ENCODE data around the gene CNRIP1.

CNRIP1 gene

GRCh38 chr2:68292108-68292710, 27.5 kb downstream of the CNRIP1 start:
- no peak for DNase-seq (ENCODE audit: low spot score)

DNA sequence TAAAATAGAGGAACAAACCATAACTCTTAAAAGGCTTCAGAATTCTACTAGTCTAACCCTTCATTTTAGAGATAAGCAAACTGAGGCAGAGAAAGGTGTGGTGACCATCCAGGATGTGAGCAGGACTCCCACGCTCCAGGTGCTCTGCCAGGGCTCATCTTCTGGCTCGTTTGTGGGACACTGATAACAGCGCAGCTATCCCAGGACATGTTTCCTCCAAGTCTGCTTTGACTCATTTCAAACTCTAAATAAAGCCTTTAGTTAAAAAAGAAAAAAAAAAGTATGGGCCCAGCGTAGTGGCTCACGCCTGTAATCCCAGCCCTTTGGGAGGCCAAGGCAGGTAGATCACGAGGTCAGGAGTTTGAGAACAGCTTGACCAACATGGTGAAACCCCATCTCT, 28.4 kb downstream of the CNRIP1 start:
- no peak for DNase-seq (ENCODE audit: low spot score)

- no peak for DNase-seq (ENCODE audit: low spot score)
These were observed 28.8 kb downstream of the CNRIP1 start for GRCh38 chr2:68290901-68291300.

- peak; percentile 76 for DNase-seq (ENCODE audit: low spot score)
These were observed 31.9 kb downstream of the CNRIP1 start for GRCh38 chr2:68287580-68288441.

GRCh38 chr2:68284896-68285295, 34.9 kb downstream of the CNRIP1 start:
- peak; percentile 55 for DNase-seq (ENCODE audit: low spot score)

DNA sequence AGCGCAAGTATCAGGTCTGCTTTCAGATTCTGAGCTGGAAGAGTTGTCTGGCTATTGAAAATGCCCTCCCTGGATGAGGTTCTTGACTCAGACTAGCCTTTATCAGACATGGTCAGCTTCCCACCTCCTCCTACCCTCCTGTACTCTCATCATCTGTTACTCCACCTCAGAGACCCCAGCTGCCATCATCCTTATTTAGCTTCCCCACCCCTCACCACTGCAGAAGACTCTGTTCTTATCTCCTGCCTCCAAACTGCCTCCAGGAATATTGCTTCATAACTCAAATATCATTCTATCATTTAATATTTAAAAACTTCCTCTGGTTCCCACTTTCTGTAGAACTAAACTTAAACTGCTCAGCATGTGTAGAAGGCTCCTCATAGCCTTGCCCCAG, 36.3 kb downstream of the CNRIP1 start:
- DNase-seq (ENCODE audit: low spot score): no peak

DNA sequence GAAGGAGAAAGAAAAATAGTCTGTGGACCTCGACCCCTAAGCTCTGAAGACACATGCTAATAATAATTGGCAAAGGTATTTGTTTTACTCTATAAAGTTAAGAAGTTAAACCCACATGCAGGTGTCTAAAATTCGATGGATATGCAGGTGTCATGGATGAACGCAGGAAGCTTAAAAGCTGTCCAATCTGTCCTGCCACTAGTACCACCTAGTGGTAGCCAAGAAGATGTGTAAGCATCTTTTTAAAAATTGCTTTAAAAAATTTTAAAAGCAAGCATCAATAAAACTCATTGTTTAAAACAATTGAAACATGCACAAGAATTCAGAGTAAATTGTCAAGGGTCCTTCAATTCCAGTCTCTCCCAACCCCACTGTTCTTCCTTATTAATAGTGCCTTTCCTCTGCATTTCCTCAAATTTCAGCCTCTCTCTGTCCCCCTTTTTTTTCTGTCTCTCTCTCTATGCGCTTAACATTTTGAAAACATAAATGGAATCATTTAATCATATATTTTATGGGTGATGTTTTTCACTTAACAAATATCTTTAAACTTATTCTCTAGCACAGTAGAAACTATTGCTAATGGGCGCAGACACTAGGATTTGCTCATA, 36.8 kb downstream of the CNRIP1 start:
- peak; percentile 70 for DNase-seq (ENCODE audit: low spot score)

- no peak for DNase-seq (ENCODE audit: low spot score)
These were observed 39.0 kb downstream of the CNRIP1 start for GRCh38 chr2:68280796-68281195.

DNA sequence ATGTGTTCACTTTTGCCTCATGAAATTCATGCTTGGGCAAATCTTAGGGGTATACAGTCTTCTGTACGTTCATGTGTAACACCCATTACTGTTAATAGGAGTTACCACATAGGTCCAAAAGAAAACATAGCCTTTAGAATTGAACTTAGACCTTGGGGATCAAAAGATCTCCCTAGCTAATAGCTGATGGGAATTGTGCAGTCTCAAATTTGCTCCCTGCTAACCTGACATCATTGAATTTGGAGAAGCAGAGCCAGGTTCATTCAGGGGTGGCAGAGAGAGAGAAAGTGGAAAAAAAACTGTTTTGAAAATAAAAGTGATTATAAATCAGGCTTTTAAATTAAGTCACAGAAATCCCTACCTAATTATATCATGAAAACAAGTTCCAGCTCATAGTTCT, 39.4 kb downstream of the CNRIP1 start:
- DNase-seq (ENCODE audit: low spot score): no peak

DNA sequence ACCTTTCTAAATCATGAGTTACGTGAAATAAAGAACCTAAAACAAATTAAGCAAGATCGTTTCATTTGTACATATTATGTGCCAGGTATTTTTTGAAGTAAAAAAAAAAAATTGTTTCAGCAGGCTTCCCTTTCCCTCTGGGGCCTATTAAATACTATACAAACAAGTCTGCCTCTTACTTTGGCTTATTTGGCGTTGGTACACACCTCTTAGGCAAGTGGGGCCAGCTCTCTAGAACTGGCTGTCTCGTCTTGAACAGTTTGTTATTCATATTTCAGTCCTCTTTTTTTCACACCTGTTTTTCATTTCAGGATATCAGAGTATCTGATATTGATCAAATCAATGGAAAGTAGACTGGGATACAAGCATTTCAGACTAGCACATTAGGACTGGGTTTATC, 40.1 kb downstream of the CNRIP1 start:
- no peak for DNase-seq (ENCODE audit: low spot score)

DNA sequence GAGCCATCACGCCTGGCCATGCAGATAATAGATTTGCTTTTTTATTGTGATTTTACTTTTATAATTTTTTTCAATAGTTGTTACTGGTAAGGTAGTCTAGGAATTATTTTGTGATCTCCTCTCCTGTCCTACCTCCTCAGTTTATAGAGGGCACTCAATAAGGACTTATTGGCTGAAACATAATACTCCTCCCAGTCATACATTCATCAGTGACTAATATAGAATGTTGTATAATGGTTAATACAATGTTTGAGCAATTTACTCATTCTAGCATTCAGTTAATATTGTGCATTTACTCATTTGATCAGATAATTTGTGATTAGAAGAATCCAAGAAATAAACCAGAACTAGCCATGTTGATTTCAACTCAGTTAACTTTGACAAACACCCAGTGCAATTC, 41.6 kb downstream of the CNRIP1 start:
- DNase-seq (ENCODE audit: low spot score): no peak

DNA sequence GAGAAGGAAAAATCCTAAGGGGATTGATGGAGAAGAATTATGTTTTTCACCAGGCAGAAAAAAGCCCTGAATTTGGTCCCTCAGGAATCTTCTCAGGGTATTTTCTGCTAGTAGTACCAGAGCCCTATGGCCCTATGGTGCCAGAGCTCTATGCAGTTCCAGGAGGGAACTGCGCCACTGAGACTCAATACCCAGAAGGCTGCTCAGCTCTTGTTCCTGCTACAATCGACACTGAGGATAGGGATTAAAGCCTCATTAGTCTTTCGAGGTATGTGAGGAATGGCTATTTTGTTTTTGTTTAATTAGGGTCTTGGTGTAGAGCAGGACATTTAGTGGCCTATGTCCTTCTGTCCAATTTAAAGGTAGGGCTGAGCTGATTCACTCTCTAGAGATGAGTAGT, 45.7 kb downstream of the CNRIP1 start:
- DNase-seq (ENCODE audit: low spot score): no peak

DNA sequence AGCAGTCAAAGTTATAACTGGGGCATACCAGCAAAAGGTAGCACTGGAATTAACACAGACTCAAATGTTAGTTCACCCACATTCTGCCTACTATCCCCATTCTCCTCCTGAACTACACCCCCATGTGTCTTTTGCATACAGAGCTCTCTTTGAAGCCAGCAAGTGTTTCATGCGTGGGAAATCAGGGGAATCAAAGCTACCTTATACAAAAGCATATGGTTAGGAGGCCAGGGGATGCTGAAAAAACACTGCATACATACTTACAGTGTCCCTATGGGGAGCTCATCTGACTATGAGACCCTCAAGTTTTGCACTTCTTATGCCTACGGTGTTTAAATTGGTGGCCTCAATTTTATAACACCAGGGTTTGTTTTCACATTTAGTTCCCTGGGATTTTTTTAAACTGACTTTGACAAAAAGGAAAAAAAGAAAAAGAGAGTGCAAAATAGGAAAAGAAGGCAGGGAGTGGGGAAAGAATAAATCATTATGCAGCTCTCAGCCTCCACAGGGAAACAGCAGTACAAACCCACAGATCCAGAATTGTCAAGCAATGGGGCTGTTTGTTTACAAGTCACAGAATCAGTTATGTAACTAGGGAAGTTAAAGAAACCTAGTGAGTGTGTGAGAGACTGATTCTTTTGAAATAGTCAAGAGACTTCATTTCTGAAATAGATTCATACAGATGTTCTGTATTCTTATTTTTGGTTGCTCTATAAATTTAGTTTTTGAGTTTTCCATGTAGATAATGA, 47.3 kb downstream of the CNRIP1 start:
- DNase-seq (ENCODE audit: low spot score): peak; percentile 87

DNA sequence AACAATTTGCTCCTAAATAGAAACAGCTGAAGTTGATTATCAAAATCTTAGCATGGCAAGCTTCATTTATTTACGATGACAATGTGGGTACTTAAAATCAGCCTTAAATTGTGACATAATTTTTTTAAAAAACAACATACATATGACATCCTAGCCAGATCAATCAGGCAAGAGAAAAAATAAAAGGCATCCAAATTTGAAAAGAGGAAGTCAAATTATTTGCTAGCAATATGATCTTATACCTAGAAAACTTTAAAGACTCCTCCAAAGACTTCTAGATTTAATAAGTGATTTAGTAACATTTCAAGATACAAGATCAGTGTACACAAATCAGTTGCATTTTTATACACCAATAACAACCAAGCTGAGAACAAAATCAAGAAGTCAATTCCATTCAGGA, 53.1 kb downstream of the CNRIP1 start:
- no peak for DNase-seq (ENCODE audit: low spot score)

DNA sequence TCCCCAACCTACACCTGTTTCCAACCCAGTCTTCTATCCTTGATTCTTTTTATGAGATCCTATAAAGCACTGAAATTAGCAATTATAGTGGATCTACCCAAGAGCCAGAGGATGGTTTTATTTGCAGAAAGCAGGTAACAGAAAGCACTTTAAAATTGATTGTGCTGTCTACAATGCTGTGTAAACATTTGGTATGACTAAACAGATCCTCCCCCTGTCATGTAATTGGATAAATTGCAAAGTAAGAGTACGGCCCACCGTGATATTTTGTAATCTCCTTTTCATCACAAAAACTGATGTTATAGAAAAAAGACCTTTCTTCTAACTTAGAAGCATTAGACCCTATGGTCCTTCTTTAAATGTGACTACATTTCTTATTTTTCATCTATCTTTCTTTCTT, 56.1 kb downstream of the CNRIP1 start:
- DNase-seq (ENCODE audit: low spot score): no peak

DNA sequence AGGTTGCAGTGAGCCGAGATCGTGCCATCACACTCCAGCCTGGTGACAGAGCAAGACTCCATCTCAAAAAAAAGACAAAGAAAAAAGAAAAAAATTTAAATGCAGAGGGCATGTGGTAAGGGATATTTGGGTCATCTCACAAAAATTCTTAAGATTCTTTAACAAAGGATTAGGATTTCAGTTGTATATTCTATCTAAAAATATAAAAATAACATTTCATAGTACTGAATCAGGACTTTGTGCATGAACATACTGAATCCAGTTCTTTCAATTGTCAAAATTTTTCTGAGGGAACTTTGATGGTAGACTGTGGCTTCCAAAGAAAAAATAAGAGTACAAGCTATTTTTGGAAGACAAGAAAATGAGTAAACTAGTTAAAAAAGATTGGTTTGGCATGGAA, 60.9 kb downstream of the CNRIP1 start:
- DNase-seq (ENCODE audit: low spot score): no peak

DNA sequence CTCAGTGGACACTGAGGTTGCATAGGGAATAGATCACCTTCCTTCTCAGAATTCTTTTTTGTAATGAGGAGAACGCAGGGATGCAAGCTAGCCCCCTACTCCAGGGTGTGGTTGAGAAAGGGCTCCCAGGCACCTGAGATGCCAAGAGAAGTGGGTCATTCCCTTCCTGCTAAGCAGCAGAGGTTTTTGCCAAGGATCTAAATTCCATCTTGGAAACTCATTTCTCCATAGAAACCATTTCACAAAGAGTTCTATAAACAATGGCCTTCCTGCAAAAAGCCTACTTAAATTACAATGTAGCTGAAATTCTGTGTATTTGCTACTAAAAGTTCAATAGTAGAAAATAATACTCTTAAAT, 63.7 kb downstream of the CNRIP1 start:
- DNase-seq (ENCODE audit: low spot score): no peak

DNA sequence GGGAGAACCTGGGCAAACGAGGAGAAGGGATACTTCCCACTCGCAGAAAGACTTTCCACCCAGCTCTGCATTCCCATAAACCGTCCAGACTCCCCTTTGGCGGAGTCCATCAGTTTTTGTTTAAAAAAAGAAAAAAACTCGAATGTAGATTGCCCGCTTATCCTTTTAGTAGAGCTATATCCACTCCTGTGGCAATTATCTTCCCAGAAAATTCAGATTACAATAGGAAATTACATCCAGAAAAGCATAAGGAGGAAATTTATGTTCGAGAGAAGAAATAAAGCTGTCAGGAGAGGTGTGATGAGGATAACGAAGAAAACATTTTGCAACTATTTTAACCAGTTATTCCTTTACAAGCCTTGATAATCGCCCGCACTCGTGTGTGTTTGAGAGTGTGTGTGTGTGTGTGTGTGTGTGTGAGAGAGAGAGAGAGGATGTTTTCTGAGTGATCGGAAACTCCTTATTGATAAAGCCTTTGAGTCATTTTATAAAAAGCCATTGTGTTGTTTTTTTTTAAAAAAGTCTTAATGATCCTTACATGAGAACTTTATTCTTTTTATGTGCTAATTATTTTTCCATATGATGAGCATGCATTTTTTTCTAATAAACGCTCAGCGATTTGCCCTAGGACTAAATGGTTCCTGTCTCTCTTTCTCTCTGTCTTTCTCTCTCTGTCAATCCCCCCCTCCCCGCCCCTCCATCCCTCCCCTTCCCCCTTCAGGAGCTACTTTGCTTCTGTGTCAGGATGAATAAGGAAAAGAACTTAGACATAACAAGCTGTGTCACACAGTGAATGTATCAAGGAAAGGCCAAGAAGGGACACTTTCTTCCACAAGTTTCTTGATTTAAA, 66.3 kb downstream of the CNRIP1 start:
- peak; percentile 65 for DNase-seq (ENCODE audit: low spot score)

GRCh38 chr2:68252400-68253218, 67.1 kb downstream of the CNRIP1 start, which contains the start of gene PPP3R1:
TSS of gene PPP3R1 (minus strand) at chr2:68252532. CDS start at chr2:68252127, 405 bp downstream.
- peak; percentile 96 for DNase-seq (ENCODE audit: low spot score)

GRCh38 chr2:68251855-68252399, 67.8 kb downstream of the CNRIP1 start:
- no peak for DNase-seq (ENCODE audit: low spot score)
